ENCODE measurements around the gene MAP3K13. TPM values are rescaled to one million over a fixed set of nuclear protein-coding genes. Genes with fewer than 3 reads are reported as not detected.

The MAP3K13 gene
- total and polyA plus RNA-seq, 10 of the 15 experiments (the other 5 are each of a cell fraction or from before 2014, with no cell fraction given), result 10.5 to 70.8 (median 26.8) TPM

- intact Hi-C loops (cut with micrococcal nuclease; ENCODE audit: unreplicated experiment), result no loop called here
- RAD21 ChIA-PET (ENCODE audit: unreplicated experiment), result no interaction called here
- no peak overlapping the region for H3K4me2 ChIP-seq (ENCODE audit: control insufficient read depth, insufficient read depth)
Measured at GRCh38 chr3:185526349-185526951, 163.5 kb downstream of the MAP3K13 start.

DNA sequence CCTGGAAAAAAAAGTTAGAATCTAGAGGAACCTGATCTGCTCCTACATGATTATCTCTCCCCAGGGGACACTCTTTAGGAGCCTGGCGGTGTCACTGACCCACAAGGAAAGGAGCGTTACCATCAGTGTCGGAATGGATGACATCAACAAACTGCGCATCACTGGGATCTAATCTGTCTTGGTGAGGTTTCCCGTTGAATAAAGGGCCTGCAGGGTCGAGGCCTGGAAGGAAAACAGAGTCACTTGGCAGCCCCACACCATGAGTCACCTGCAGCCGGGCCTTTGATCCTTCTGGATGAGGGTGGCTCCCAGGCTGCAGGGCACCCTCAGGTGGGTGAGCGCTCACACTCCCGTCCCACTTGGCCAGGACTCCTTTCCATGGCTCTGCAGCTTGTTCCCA, 164.4 kb downstream of the MAP3K13 start:
- SMC1A ChIA-PET (ENCODE audit: uncharacterized antibody, unreplicated experiment), result no interaction called here
- intact Hi-C loops (cut with micrococcal nuclease; ENCODE audit: unreplicated experiment), result no loop called here
- no peak overlapping the region for H3K4me3 ChIP-seq
- ATAC-seq (no peak), DNase-seq (ENCODE audit: low read depth, low spot score) (no peak), FAIRE-seq (no peak)
- 84% methylated on average over 9 of the region's 9 CpGs for WGBS (ENCODE audit: insufficient coverage, insufficient replicate concordance, low lambda C conversion rate, missing lambda C conversion rate)
- no peaks in the 10 kb centered on the region for H3K79me2 ChIP-seq (ENCODE audit: control insufficient read depth, insufficient read depth, low read length)
- H3K36me3 ChIP-seq (ENCODE audit: control insufficient read depth in 2 of 2, insufficient read depth in 2 of 2, low read length in 1 of 2), result no peaks in the 10 kb centered on the region; a peak in 1 of 4 replicates
- POLR2A ChIA-PET, result interaction anchor here (0.5 kb wide), 1 partner anchor 60 kb away, joined by 7 read pairs; no protein-coding TSS in a partner anchor
- no peak overlapping the region for H3K27ac ChIP-seq (ENCODE audit: control insufficient read depth, insufficient read depth)
- RAD21 ChIA-PET (ENCODE audit: unreplicated experiment), result no interaction called here
- in situ Hi-C loops (cut with MboI), result no loop called here
- H3K27me3 ChIP-seq (replicated peaks in 1 of 2; ENCODE audit: control insufficient read depth in 2 of 2, insufficient read depth in 2 of 2, low read length in 1 of 2), result no peaks in the 10 kb centered on the region
- H3K4me1 ChIP-seq (ENCODE audit: control insufficient read depth, insufficient read depth, low read length), result no peaks in the 10 kb centered on the region
- no peak overlapping the region for H3K4me2 ChIP-seq (ENCODE audit: control insufficient read depth, insufficient read depth)
- H3K9me3 ChIP-seq (replicated peaks; ENCODE audit: control insufficient read depth, insufficient read depth, low read length), result no peaks in the 10 kb centered on the region
- no TSS peak for BruUV-seq (replicated peaks)
- no peak overlapping the region for H3K9ac ChIP-seq (ENCODE audit: control insufficient read depth, insufficient read depth, low read length)
- H2AFZ ChIP-seq (ENCODE audit: control insufficient read depth, low read depth, low read length), result no peak overlapping the region
- no peaks in the 10 kb centered on the region for H4K20me1 ChIP-seq (ENCODE audit: control insufficient read depth, insufficient read depth)
- CTCF ChIA-PET, result interaction anchor here (0.9 kb wide), 1 partner anchor 32 kb away, joined by 4 read pairs; no protein-coding TSS in a partner anchor
- TF ChIP-seq, protein P1, sequence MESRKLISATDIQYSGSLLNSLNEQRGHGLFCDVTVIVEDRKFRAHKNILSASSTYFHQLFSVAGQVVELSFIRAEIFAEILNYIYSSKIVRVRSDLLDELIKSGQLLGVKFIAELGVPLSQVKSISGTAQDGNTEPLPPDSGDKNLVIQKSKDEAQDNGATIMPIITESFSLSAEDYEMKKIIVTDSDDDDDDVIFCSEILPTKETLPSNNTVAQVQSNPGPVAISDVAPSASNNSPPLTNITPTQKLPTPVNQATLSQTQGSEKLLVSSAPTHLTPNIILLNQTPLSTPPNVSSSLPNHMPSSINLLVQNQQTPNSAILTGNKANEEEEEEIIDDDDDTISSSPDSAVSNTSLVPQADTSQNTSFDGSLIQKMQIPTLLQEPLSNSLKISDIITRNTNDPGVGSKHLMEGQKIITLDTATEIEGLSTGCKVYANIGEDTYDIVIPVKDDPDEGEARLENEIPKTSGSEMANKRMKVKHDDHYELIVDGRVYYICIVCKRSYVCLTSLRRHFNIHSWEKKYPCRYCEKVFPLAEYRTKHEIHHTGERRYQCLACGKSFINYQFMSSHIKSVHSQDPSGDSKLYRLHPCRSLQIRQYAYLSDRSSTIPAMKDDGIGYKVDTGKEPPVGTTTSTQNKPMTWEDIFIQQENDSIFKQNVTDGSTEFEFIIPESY (IDR thresholded peaks at IDR 0.05), result no peak
- TF ChIP-seq FOXK2 (IDR thresholded peaks at IDR 0.05), result no peak
- no peak for TF ChIP-seq ATF7 (IDR thresholded peaks at IDR 0.05; ENCODE audit: low read depth)
- no peak for TF ChIP-seq RB1 (IDR thresholded peaks at IDR 0.05; ENCODE audit: borderline replicate concordance)
- no peak for TF ChIP-seq NFXL1 (IDR thresholded peaks at IDR 0.05; ENCODE audit: borderline replicate concordance)
- no peak for TF ChIP-seq EED (IDR thresholded peaks at IDR 0.05; ENCODE audit: low read depth)
- TF ChIP-seq BRCA1 (IDR thresholded peaks at IDR 0.05; ENCODE audit: low read depth, low read length), result no peak
- no peak for TF ChIP-seq PML (IDR thresholded peaks at IDR 0.05; ENCODE audit: low read length)
- no peak for TF ChIP-seq MTA2 (IDR thresholded peaks at IDR 0.05; ENCODE audit: low read depth)
- no peak for TF ChIP-seq SUPT20H (IDR thresholded peaks at IDR 0.05; ENCODE audit: borderline replicate concordance, control insufficient read depth, low read depth, low read length)
- TF ChIP-seq MAX (IDR thresholded peaks at IDR 0.05; ENCODE audit: low read depth, low read length), result no peak

More at GRCh38 chr3:185526349-185526951, 163.5 kb downstream of the MAP3K13 start:
- Histone ChIP-seq H3K36me3 (ENCODE audit: control insufficient read depth in 2 of 2, insufficient read depth in 2 of 2, low read length in 1 of 2) (no peaks in the 10 kb centered on the region; a peak in 1 of 4 replicates), H3K4me3 (no peak overlapping the region), H3K4me1 (ENCODE audit: control insufficient read depth, insufficient read depth, low read length) (no peaks in the 10 kb centered on the region), H2AFZ (ENCODE audit: control insufficient read depth, low read depth, low read length) (no peak overlapping the region), H3K27me3 (replicated peaks in 1 of 2; ENCODE audit: control insufficient read depth in 2 of 2, insufficient read depth in 2 of 2, low read length in 1 of 2) (no peaks in the 10 kb centered on the region), H3K9ac (ENCODE audit: control insufficient read depth, insufficient read depth, low read length) (no peak overlapping the region), H3K79me2 (ENCODE audit: control insufficient read depth, insufficient read depth, low read length) (no peaks in the 10 kb centered on the region), H4K20me1 (ENCODE audit: control insufficient read depth, insufficient read depth) (no peaks in the 10 kb centered on the region), H3K9me3 (replicated peaks; ENCODE audit: control insufficient read depth, insufficient read depth, low read length) (no peaks in the 10 kb centered on the region), H3K27ac (ENCODE audit: control insufficient read depth, insufficient read depth) (no peak overlapping the region)
- no TSS peak for BruUV-seq (replicated peaks)
- POLR2A ChIA-PET, result no interaction called here
- in situ Hi-C loops (cut with MboI), result no loop called here
- 46% methylated on average over 2 of the region's 2 CpGs for WGBS (ENCODE audit: insufficient coverage, insufficient replicate concordance, low lambda C conversion rate, missing lambda C conversion rate)
- DNase-seq (ENCODE audit: low read depth, low spot score) (no peak), FAIRE-seq (no peak), ATAC-seq (no peak)
- CTCF ChIA-PET, result interaction anchor here (1.3 kb wide), 1 partner anchor 65 kb away, joined by 6 read pairs; no protein-coding TSS in a partner anchor
- SMC1A ChIA-PET (ENCODE audit: uncharacterized antibody, unreplicated experiment), result interaction anchor here (1.3 kb wide), 1 partner anchor 8 kb away, joined by 3 read pairs; no protein-coding TSS in a partner anchor
- TF ChIP-seq BACH1 (IDR thresholded peaks at IDR 0.05; ENCODE audit: borderline replicate concordance) (no peak), TARDBP (IDR thresholded peaks at IDR 0.05; ENCODE audit: borderline replicate concordance) (no peak), CHD4 (IDR thresholded peaks at IDR 0.05) (no peak)
- TF ChIP-seq, protein P2, sequence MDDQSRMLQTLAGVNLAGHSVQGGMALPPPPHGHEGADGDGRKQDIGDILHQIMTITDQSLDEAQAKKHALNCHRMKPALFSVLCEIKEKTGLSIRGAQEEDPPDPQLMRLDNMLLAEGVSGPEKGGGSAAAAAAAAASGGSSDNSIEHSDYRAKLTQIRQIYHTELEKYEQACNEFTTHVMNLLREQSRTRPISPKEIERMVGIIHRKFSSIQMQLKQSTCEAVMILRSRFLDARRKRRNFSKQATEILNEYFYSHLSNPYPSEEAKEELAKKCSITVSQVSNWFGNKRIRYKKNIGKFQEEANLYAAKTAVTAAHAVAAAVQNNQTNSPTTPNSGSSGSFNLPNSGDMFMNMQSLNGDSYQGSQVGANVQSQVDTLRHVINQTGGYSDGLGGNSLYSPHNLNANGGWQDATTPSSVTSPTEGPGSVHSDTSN (IDR thresholded peaks at IDR 0.05; ENCODE audit: insufficient replicate concordance, low read depth, low read length), result no peak

All from GM12878 (cell line).